GM10266 (cell line): ENCODE data around the gene KRTAP5-5.

Experiments used
- DNase-seq: peaks from one replicate; pipeline ENCODE4 v3.0.0; 2012; ENCODE audit errors: extremely low spot score
- TF ChIP-seq, protein P1 (sequence below): IDR thresholded peaks from 2 replicates; pipeline ENCODE4 v1.5.1; 2012; ENCODE audit warnings: mild to moderate bottlenecking, low read depth; ENCODE audit not compliant: control insufficient read depth, insufficient read depth; ENCODE audit errors: missing control alignments

The KRTAP5-5 gene

DNA sequence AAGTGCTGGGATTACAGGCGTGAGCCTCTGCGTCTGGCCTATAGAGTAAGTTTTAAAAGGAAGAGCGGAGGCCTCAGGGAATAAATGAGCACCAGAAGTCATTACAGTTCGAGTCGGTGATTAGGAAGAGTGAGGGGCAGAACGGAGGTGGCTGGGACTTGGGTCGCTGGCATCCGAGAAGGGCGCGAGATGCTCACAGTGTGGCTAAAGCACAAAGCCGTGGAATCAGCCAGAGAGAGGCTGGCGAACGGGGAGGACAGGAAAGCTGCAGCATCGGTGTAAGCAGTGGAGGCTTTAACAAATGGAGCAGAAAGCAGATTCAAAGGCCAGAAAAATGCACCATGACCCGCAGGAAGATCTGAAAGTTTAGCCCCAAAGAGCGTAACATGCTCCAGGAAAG, 5.0 kb upstream of the KRTAP5-5 start:
- DNase-seq: no peak
- TF ChIP-seq, protein P1, sequence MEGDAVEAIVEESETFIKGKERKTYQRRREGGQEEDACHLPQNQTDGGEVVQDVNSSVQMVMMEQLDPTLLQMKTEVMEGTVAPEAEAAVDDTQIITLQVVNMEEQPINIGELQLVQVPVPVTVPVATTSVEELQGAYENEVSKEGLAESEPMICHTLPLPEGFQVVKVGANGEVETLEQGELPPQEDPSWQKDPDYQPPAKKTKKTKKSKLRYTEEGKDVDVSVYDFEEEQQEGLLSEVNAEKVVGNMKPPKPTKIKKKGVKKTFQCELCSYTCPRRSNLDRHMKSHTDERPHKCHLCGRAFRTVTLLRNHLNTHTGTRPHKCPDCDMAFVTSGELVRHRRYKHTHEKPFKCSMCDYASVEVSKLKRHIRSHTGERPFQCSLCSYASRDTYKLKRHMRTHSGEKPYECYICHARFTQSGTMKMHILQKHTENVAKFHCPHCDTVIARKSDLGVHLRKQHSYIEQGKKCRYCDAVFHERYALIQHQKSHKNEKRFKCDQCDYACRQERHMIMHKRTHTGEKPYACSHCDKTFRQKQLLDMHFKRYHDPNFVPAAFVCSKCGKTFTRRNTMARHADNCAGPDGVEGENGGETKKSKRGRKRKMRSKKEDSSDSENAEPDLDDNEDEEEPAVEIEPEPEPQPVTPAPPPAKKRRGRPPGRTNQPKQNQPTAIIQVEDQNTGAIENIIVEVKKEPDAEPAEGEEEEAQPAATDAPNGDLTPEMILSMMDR: no peak

- TF ChIP-seq, protein P1: no peak
- DNase-seq: no peak
Measured at GRCh38 chr11:1625541-1625940, 4.0 kb upstream of the KRTAP5-5 start.

DNA sequence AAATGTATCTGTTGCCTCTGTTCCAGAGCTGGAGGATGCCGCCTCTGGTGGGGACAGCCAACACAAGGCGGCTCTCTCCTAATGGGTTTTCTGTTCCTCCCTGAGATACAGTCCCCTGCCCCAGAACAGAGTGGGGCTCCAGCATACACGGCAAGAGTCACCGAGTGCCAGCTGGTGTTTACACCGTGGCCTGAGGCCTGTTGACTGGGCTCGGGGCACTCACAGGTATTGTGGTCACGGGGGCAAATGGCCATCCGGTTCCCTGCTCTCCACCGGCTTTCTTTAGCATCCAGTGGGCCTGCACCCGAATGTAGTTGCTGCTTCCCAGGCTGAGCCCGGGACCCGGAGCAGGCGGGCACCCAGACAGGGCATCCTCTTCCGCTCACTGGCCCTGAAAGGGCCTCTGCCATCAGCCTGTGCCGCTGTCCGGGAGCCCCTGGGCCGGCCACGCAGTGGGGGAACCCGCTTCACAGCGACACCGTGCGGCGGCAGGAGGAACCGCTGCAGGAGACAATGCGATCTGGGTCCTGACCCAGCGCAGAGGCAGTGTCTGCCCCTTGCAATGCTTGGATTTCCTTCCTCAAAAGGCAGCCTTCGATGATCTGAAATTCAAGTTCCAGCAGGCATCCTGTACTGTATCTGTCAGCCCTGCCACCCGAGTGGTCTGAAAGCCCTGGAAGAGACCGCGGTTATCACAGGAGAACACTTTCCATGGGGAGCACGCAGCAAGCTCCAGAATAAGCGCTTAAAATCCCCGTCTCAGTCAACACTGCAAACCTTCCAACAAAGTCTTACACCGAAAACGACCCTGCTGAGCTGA, 859 bp upstream of the KRTAP5-5 start:
- peak; percentile 88 for DNase-seq
- TF ChIP-seq, protein P1: peak; percentile 92

GRCh38 chr11:1630271-1630670, 696 bp downstream of the KRTAP5-5 start:
- no peak for DNase-seq
- TF ChIP-seq, protein P1: no peak

- no peak for DNase-seq
- TF ChIP-seq, protein P1: no peak
Measured at GRCh38 chr11:1631066-1631568, 1.5 kb downstream of the KRTAP5-5 start.

DNA sequence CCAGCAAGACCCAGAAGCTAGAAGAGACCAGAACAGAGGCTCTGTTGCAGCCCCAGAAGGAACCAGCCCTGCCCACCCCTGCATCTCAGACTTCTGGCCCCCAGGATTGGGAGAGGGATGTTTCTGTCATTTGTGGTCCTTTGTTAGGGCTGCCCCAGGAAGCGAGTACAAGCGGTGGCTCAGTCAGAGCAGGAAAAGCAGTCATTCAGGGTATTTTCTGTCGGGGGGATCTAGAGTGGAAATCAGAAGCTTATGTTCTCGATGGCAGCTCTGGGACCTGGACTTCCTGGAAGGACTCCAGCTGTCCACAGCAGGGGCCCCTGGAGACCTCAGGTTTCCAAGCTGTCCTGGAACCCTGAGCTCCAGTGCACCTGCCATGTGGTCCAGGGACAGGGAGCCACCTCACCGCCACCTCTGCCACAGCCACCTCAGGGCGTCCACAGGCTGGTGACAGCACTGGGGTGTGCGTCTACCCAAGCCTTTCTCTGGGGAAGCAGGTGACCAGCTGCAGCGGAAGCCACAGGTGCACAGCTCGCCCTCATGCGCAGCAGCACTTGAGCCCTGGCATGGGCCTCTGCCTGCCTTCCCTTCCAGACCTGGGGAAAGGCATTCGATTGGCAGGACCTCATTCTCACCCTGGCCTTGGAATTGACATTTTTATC, 2.6 kb downstream of the KRTAP5-5 start:
- TF ChIP-seq, protein P1: no peak

DNA sequence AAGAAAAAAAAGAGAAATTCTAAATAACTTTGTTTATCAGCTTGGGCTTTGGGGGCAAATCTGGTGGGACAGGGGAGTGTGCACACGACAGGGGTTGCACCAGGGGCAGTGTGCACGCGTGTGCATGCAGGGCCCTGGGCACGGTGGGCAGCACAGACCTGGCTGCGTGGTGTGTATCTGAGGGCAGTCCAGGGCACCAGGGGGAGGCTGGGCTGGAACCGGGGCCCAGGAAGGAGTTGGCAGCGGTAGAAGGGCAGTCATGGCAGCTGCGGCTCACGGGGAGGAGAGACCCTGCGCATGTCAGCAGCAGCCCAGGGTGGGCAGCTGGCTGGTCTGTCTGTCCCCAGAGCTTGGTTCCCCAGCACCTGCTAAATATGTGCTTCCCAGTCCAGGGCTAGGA, 4.3 kb downstream of the KRTAP5-5 start:
- DNase-seq: no peak
- TF ChIP-seq, protein P1: no peak

More for the DNA sequence above, 2.6 kb downstream of the KRTAP5-5 start:
- no peak for DNase-seq
